HUES6 (cell line): ENCODE data around the gene SLC6A18.
"Not testable (repeated sequence)": the region's sequence is repeated elsewhere in the genome, so short reads cannot be mapped to it uniquely, and the experiment has no call there.

Experiments
- H3K27ac ChIP-seq: 2 replicates; pipeline ENCODE4 v1.7.0; 2013; ENCODE audit warnings: low read depth, mild to moderate bottlenecking, low read length, inconsistent platforms
- H3K27me3 ChIP-seq: 2 replicates; pipeline ENCODE4 v1.6.1; 2013; ENCODE audit warnings: low read length; ENCODE audit not compliant: control insufficient read depth, insufficient read depth
- H3K36me3 ChIP-seq: 2 replicates; pipeline ENCODE4 v1.6.1; 2013; ENCODE audit warnings: low read length; ENCODE audit not compliant: control insufficient read depth, insufficient read depth
- H3K4me1 ChIP-seq: 2 replicates; pipeline ENCODE4 v1.6.1; 2013; ENCODE audit warnings: low read length; ENCODE audit not compliant: control insufficient read depth, insufficient read depth
- H3K4me3 ChIP-seq: 2 replicates; pipeline ENCODE4 v1.5.1; 2013; ENCODE audit warnings: low read depth, low read length
- H3K9ac ChIP-seq: one replicate; pipeline ENCODE4 v1.6.1; 2013; ENCODE audit warnings: mild to moderate bottlenecking, low read length
- H3K9me3 ChIP-seq: 2 replicates; pipeline ENCODE4 v1.6.1; 2013; ENCODE audit warnings: low read depth, low read length; ENCODE audit not compliant: control insufficient read depth, insufficient read depth

The SLC6A18 gene

DNA sequence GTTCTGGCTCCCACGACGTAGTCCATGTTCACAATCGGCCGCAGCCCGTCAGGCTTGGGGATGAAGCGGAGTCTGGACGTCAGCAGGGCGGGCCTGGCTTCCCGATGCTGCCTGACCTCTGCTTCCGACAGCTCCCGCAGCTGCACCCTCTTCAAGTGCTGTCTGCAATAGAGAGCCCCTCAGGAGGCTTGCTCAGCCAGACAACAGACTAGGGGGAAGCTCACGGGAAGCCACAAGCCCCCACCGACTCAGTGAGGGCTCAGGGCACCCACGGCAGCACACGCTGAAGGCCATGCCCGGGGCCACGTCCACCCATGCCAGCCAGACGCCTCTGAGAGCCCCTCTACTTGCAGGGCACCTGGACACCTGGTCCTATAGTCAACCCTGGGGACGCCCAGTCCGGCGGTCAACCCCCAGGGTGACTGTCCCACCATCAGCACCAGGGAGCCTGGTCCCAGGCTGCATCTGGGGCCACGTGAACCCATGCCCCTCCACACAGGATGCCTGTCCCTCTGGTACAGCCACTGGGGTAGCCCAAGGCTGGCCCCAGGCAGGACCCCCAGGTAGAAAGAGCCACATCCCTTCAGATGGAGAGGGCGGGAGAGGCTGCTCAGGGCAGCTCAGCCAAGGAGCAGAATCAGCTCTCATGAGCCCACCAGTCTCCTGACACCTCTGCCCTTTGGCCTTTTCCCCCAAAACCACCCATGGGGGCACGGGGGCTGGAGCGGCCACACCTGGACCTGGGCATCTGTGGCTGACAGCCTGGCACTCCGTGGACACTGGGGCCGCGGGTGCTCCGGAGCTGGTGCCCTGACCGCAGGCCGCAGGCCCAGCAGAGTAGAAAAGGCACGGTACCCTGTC is 55.2 kb downstream of the SLC6A18 start:
- no peak overlapping the region for H3K27ac ChIP-seq
- no peak overlapping the region for H3K4me3 ChIP-seq
- H3K27me3 ChIP-seq = no peaks in the 10 kb centered on the region
- peaks cover 19% of the 10 kb centered on the region for H3K36me3 ChIP-seq
- H3K9me3 ChIP-seq = no peaks in the 10 kb centered on the region
- no peaks in the 10 kb centered on the region for H3K4me1 ChIP-seq
- no peak overlapping the region for H3K9ac ChIP-seq

- H3K4me3 ChIP-seq = no peak overlapping the region
- H3K4me1 ChIP-seq = no peaks in the 10 kb centered on the region
- H3K27me3 ChIP-seq = no peaks in the 10 kb centered on the region
- H3K27ac ChIP-seq = no peak overlapping the region
- no peak overlapping the region for H3K9ac ChIP-seq
- H3K9me3 ChIP-seq = no peaks in the 10 kb centered on the region
- H3K36me3 ChIP-seq = peaks cover 22% of the 10 kb centered on the region
Measured at GRCh38 chr5:1281038-1281882, 56.1 kb downstream of the SLC6A18 start.

GRCh38 chr5:1282131-1282992 is 57.2 kb downstream of the SLC6A18 start:
- Histone ChIP-seq H3K27ac (no peak overlapping the region), H3K36me3 (peaks cover 22% of the 10 kb centered on the region), H3K9me3 (no peaks in the 10 kb centered on the region)

DNA sequence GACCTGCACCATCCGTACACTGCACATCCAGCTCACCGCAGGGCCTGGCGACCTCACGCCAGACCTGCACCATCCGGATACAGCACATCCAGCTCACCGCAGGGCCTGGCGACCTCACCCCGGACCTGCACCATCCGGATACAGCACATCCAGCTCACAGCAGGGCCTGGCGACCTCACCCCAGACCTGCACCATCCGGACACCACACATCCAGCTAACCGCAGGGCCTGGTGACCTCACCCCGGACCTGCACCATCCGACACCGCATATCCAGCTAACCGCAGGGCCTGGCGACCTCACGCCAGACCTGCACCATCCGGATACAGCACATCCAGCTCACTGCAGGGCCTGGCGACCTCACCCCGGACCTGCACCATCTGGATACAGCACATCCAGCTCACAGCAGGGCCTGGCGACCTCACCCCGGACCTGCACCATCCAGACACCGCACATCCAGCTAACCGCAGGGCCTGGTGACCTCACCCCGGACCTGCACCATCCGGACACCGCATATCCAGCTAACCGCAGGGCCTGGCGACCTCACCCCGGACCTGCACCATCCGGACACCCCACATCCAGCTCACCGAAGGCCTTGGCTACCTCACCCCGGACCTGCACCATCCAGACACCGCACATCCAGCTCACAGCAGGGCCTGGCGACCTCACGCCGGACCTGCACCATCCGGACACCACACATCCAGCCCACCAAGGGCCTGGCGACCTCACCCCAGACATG is 58.0 kb downstream of the SLC6A18 start:
- H3K9ac ChIP-seq = not testable (repeated sequence)

More at GRCh38 chr5:1282131-1282992, 57.2 kb downstream of the SLC6A18 start:
- H3K4me1 ChIP-seq = no peaks in the 10 kb centered on the region
- no peaks in the 10 kb centered on the region for H3K27me3 ChIP-seq
- no peak overlapping the region for H3K9ac ChIP-seq
- no peak overlapping the region for H3K4me3 ChIP-seq

GRCh38 chr5:1283729-1284041 is 58.5 kb downstream of the SLC6A18 start:
- not testable (repeated sequence) for H3K4me1 ChIP-seq, H3K4me3 ChIP-seq, H3K9me3 ChIP-seq, H3K9ac ChIP-seq, H3K27ac ChIP-seq, H3K27me3 ChIP-seq
- peaks cover 23% of the 10 kb centered on the region for H3K36me3 ChIP-seq

More for the DNA sequence above, 58.0 kb downstream of the SLC6A18 start:
- not testable (repeated sequence) for H3K27ac ChIP-seq, H3K4me3 ChIP-seq, H3K27me3 ChIP-seq, H3K4me1 ChIP-seq, H3K9me3 ChIP-seq
- peaks cover 23% of the 10 kb centered on the region for H3K36me3 ChIP-seq

DNA sequence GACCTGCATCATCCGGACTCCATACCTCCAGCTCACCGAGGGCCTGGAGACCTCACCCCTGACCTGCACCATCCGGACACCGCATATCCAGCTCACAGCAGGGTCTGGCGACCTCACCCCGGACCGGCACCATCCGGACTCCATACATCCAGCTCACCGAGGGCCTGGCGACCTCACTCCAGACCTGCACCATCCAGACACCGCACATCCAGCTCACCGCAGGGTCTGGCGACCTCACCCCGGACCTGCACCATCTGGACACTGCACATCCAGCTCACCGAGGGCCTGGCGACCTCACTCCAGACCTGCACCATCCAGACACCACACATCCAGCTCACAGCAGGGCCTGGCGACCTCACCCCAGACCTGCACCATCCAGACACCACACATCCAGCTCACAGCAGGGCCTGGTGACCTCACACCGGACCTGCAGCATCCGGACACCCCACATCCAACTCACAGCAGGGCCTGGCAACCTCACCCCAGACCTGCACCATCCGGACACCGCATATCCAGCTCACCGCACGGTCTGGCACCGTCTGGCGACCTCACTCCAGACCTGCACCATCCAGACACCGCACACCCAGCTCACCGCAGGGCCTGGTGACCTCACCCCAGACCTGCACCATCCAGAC is 59.3 kb downstream of the SLC6A18 start:
- H3K9ac ChIP-seq, H3K27me3 ChIP-seq, H3K4me1 ChIP-seq, H3K4me3 ChIP-seq, H3K9me3 ChIP-seq, H3K27ac ChIP-seq: not testable (repeated sequence)
- peaks cover 16% of the 10 kb centered on the region for H3K36me3 ChIP-seq

DNA sequence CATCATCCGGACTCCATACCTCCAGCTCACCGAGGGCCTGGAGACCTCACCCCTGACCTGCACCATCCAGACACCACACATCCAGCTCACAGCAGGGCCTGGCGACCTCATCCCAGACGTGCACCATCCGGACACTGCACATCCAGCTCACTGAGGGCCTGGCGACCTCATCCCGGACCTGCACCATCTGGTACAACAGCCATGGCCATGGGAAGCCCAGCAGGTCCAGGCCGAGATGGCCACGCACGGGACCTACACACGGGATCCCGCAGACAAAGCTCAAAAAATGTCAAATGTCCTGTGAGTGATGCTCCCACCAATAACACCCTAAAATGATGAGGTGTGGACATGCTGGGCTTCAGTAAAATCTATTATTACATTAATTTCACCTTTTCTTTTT is 60.0 kb downstream of the SLC6A18 start:
- H3K4me1 ChIP-seq = no peaks in the 10 kb centered on the region
- H3K36me3 ChIP-seq = peaks cover 12% of the 10 kb centered on the region
- no peak overlapping the region for H3K27ac ChIP-seq
- H3K9me3 ChIP-seq = no peaks in the 10 kb centered on the region
- H3K9ac ChIP-seq = no peak overlapping the region
- no peaks in the 10 kb centered on the region for H3K27me3 ChIP-seq
- no peak overlapping the region for H3K4me3 ChIP-seq

- no peaks in the 10 kb centered on the region for H3K9me3 ChIP-seq
- no peak overlapping the region for H3K9ac ChIP-seq
- H3K27ac ChIP-seq = no peak overlapping the region
- H3K27me3 ChIP-seq = no peaks in the 10 kb centered on the region
- H3K4me1 ChIP-seq = no peaks in the 10 kb centered on the region
- no peak overlapping the region for H3K4me3 ChIP-seq
- H3K36me3 ChIP-seq = peaks cover 12% of the 10 kb centered on the region
Measured at GRCh38 chr5:1285883-1286291, 60.7 kb downstream of the SLC6A18 start.

GRCh38 chr5:1288439-1289335 is 63.5 kb downstream of the SLC6A18 start:
- Histone ChIP-seq H3K36me3 (peaks cover 12% of the 10 kb centered on the region), H3K4me3 (no peak overlapping the region), H3K9ac (no peak overlapping the region), H3K27me3 (peaks cover 2% of the 10 kb centered on the region; the same call in 1 of the 2 replicates), H3K4me1 (no peaks in the 10 kb centered on the region), H3K27ac (no peak overlapping the region), H3K9me3 (no peaks in the 10 kb centered on the region)
